HCT116 (cell line): ENCODE results near the gene HEATR3. TPM values are rescaled to one million over a fixed set of nuclear protein-coding genes. Genes with fewer than 3 reads are reported as not detected.

Experiments used
- ATAC-seq: fragments of 200-7000 bp; cut with Tn5 transposase; 2 replicates; pipeline ENCODE4 v1.9.1; 2020; ENCODE audit warnings: mild to moderate bottlenecking, moderate library complexity
- BruUV-seq: library from RNA; stranded (reverse); fragments of 400-500 nt; replicated peaks from 2 replicates; lab custom pipeline; 2021; lab: Mats Ljungman, UMichigan
- CTCF ChIA-PET: fragments of 300-600 bp; sonication (Branson Sonifier 250); formaldehyde crosslinking; loops from one replicate; lab custom pipeline; 2021; ENCODE audit warnings: antibody characterized with exemption; lab: Charles Lee
- POLR2A ChIA-PET: fragments of 300-600, 350-600 bp; sonication (Branson Sonifier 250); formaldehyde crosslinking; loops from one replicate; lab custom pipeline; 2021; ENCODE audit warnings: antibody characterized with exemption; lab: Charles Lee
- RAD21 ChIA-PET, 2 experiments: fragments of 300-600 bp; sonication (Branson Sonifier 250); formaldehyde crosslinking; loops; one replicate each; lab custom pipeline; 2023; ENCODE audit warnings: low total read pairs in 2 of 2; ENCODE audit not compliant: uncharacterized antibody in 2 of 2, unreplicated experiment in 2 of 2, low non-redundant PET in 1 of 2; lab: Charles Lee
- DNase-seq: peaks from one replicate; pipeline ENCODE4 v3.0.0-alpha.2; 2010; ENCODE audit warnings: low read depth, low spot score
- H2AFZ ChIP-seq: fragments of 200-600 bp; shearing (Covaris generic), sonication (generic); 2 replicates; pipeline ENCODE4 v1.6.1; 2017; ENCODE audit warnings: low read depth, mixed run types, mixed read lengths, antibody characterized with exemption, low read length; ENCODE audit not compliant: poor library complexity, severe bottlenecking
- H3K27ac ChIP-seq: 2 replicates; pipeline ENCODE4 v1.5.1; 2012; ENCODE audit warnings: low read depth, low read length
- H3K27me3 ChIP-seq: fragments of 200-600 bp; sonication (generic); 2 replicates; pipeline ENCODE4 v1.6.1; 2016; ENCODE audit warnings: mixed run types, low read length, mixed read lengths; ENCODE audit not compliant: insufficient read depth
- H3K36me3 ChIP-seq, 2 experiments: fragments of 200-500 bp in 1 of 2; fragments of 200-600 bp in 1 of 2; sonication (Bioruptor generic) in 1 of 2; sonication (generic) in 1 of 2; 2 replicates each; pipeline versions ENCODE4 v1.5.1 to v1.6.1; 2014 to 2016; ENCODE audit warnings: low read length in 2 of 2, inconsistent platforms in 1 of 2, mixed read lengths in 1 of 2, mixed run types in 1 of 2; ENCODE audit not compliant: insufficient read depth in 2 of 2, control insufficient read depth in 1 of 2
- H3K4me1 ChIP-seq, 2 experiments: fragments of 200-600 bp in 1 of 2; sonication (generic) in 1 of 2; 2 replicates each; pipeline versions ENCODE4 v1.5.1 to v1.6.1; 2012 to 2017; ENCODE audit warnings: low read length in 2 of 2, inconsistent platforms in 1 of 2, mild to moderate bottlenecking in 1 of 2, mixed read lengths in 1 of 2, mixed run types in 1 of 2, moderate library complexity in 1 of 2; ENCODE audit not compliant: insufficient read depth in 2 of 2, control insufficient read depth in 1 of 2
- H3K4me2 ChIP-seq: fragments of 200-600 bp; sonication (generic); 2 replicates; pipeline ENCODE4 v1.6.1; 2017; ENCODE audit warnings: mixed run types, low read length, mixed read lengths
- H3K4me3 ChIP-seq, 2 experiments: fragments of 200-600 bp in 1 of 2; sonication (generic) in 1 of 2; replicated peaks in 1 of 2; 2 replicates each; pipeline ENCODE4 v1.5.1; 2011 to 2016; ENCODE audit warnings: low read length in 2 of 2, control low read depth in 1 of 2, low read depth in 1 of 2, mild to moderate bottlenecking in 1 of 2, mixed read lengths in 1 of 2, mixed run types in 1 of 2
- H3K79me2 ChIP-seq: fragments of 200-600 bp; sonication (generic); 2 replicates; pipeline ENCODE4 v1.6.1; 2017; ENCODE audit warnings: mild to moderate bottlenecking, mixed run types, low read length, moderate library complexity, mixed read lengths; ENCODE audit not compliant: insufficient read depth
- H3K9ac ChIP-seq: fragments of 200-600 bp; sonication (generic); 2 replicates; pipeline ENCODE4 v1.6.1; 2016; ENCODE audit warnings: low read length, mixed read lengths
- H3K9me2 ChIP-seq: fragments of 200-600 bp; sonication (generic), shearing (Covaris generic); 2 replicates; pipeline ENCODE4 v1.6.1; 2017; ENCODE audit warnings: mixed run types, mild to moderate bottlenecking, moderate library complexity; ENCODE audit not compliant: insufficient read depth
- H3K9me3 ChIP-seq, 2 experiments: fragments of 200-500 bp in 1 of 2; fragments of 200-600 bp in 1 of 2; sonication (Bioruptor generic) in 1 of 2; sonication (generic) in 1 of 2; 2 replicates each; pipeline ENCODE4 v1.6.1; 2014 to 2017; ENCODE audit warnings: low read length in 2 of 2, mixed read lengths in 2 of 2, inconsistent platforms in 1 of 2, low read depth in 1 of 2, mild to moderate bottlenecking in 1 of 2, mixed run types in 1 of 2, moderate library complexity in 1 of 2; ENCODE audit not compliant: control insufficient read depth in 1 of 2, insufficient read depth in 1 of 2
- H4K20me1 ChIP-seq: fragments of 200-600 bp; sonication (generic), shearing (Covaris generic); 2 replicates; pipeline ENCODE4 v1.6.1; 2017; ENCODE audit warnings: mixed run types, mild to moderate bottlenecking, moderate library complexity; ENCODE audit not compliant: insufficient read depth
- CBX3 ChIP-seq: IDR thresholded peaks from 2 replicates; pipeline ENCODE4 v1.6.1; 2012; ENCODE audit warnings: low read depth
- CEBPB ChIP-seq: IDR thresholded peaks from 2 replicates; pipeline ENCODE4 v1.6.1; 2012; ENCODE audit warnings: low read depth
- CTCF ChIP-seq, 3 experiments: fragments of 200-600 bp in 1 of 3; sonication (generic) in 1 of 3; IDR thresholded peaks in 2 of 3; conservative IDR thresholded peaks in 1 of 3; 2 replicates each; pipeline ENCODE4 v1.5.1; 2012 to 2017; ENCODE audit warnings: low read depth in 2 of 3, low read length in 2 of 3, antibody characterized with exemption in 1 of 3, borderline replicate concordance in 1 of 3, control low read depth in 1 of 3, mild to moderate bottlenecking in 1 of 3, mixed read lengths in 1 of 3, mixed run types in 1 of 3, moderate library complexity in 1 of 3; ENCODE audit not compliant: insufficient read depth in 1 of 3
- EGR1 ChIP-seq: IDR thresholded peaks from 2 replicates; pipeline ENCODE4 v1.6.1; 2012; ENCODE audit warnings: low read depth
- ELF1 ChIP-seq: IDR thresholded peaks from 2 replicates; pipeline ENCODE4 v1.6.1; 2012; ENCODE audit warnings: low read depth, borderline replicate concordance
- EZH2phosphoT487 ChIP-seq: fragments of 200-600 bp; IDR thresholded peaks from 2 replicates; pipeline ENCODE4 v1.6.1; 2018; ENCODE audit warnings: antibody characterized with exemption, borderline replicate concordance
- FOSL1 ChIP-seq: IDR thresholded peaks from 2 replicates; pipeline ENCODE4 v1.6.1; 2012; ENCODE audit warnings: low read depth
- POLR2A ChIP-seq: IDR thresholded peaks from 2 replicates; pipeline ENCODE4 v1.7.0; 2011; ENCODE audit warnings: borderline replicate concordance; ENCODE audit not compliant: insufficient read depth, insufficient read length; ENCODE audit errors: extremely low read depth
- POLR2AphosphoS5 ChIP-seq: IDR thresholded peaks from 2 replicates; pipeline ENCODE4 v1.6.1; 2011; ENCODE audit warnings: mild to moderate bottlenecking, low read depth, low read length, moderate library complexity
- RAD21 ChIP-seq: IDR thresholded peaks from 2 replicates; pipeline ENCODE4 v1.6.1; 2012; ENCODE audit warnings: low read depth, mild to moderate bottlenecking
- SIN3A ChIP-seq: IDR thresholded peaks from 2 replicates; pipeline ENCODE4 v1.6.1; 2012; ENCODE audit warnings: low read depth
- SP1 ChIP-seq: IDR thresholded peaks from 2 replicates; pipeline ENCODE4 v1.6.1; 2012; ENCODE audit warnings: low read depth
- SRF ChIP-seq: IDR thresholded peaks from 2 replicates; pipeline ENCODE4 v1.6.1; 2012; ENCODE audit warnings: low read depth
- YY1 ChIP-seq: IDR thresholded peaks from 2 replicates; pipeline ENCODE4 v1.6.1; 2011; ENCODE audit warnings: low read length, low read depth, moderate library complexity, mild to moderate bottlenecking; ENCODE audit not compliant: insufficient replicate concordance; ENCODE audit errors: extremely low read depth
- ZFX ChIP-seq: fragments of 450-650 bp; IDR thresholded peaks from 2 replicates; pipeline ENCODE4 v1.6.1; 2017
- ZNF274 ChIP-seq: fragments of 200-500 bp; sonication (Bioruptor generic); IDR thresholded peaks from 2 replicates; pipeline ENCODE4 v1.6.1; 2014; ENCODE audit warnings: mild to moderate bottlenecking, low read depth, low read length, inconsistent platforms
- intact Hi-C: fragments of 100-400 bp; cut with micrococcal nuclease; formaldehyde crosslinking; loops from 2 replicates; pipeline ENCODE4 v1.10.0; 2022
- total RNA-seq: library from RNA; stranded (reverse); gene quantifications from one replicate; pipeline ENCODE4 v1.2.1, GENCODE V29; 2021; ENCODE audit not compliant: unreplicated experiment
- TF ChIP-seq, protein P1 (sequence below): IDR thresholded peaks from 2 replicates; pipeline ENCODE4 v1.6.1; 2012; ENCODE audit warnings: low read depth
- TF ChIP-seq, protein P2 (sequence below): IDR thresholded peaks from 2 replicates; pipeline ENCODE4 v1.6.1; 2012
- TF ChIP-seq, protein P3 (sequence below): IDR thresholded peaks from 2 replicates; pipeline ENCODE4 v1.6.1; 2012

HEATR3 gene
- total RNA-seq, 1 experiment from 2014 or later = 16.3 TPM

DNA sequence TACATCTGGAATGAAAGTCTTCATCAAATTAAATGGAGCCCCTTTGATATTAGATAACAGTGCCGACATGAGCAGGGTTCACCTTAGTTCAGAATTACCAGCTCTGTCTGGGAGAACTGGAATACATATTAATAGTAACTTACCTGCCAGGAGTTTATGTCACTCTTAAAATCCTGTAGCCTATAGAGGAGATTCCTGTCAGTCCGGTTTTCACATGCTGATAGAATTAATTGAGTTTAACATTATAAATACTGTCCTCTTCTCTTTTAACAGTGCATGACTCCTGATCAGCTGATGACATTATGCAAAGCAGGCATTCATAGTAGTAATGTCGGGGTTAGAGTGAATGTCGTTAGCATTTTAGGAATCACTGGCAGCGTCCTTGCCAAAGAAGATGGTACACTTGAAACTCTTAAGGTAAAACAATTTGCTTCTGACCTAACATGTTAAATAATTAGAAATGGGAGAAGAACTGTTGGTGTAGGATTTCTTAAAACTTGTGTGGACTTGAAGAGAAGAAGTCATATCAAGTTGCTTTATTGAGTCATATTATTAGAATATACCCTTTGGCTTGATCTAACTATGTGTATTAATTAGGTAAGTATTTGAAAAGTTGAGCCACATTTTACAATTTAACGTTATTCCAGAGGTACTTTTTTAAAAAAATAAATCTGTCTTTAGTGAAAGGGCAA lies 34.3 kb downstream of the HEATR3 start (continued):
- TF ChIP-seq, protein P1, sequence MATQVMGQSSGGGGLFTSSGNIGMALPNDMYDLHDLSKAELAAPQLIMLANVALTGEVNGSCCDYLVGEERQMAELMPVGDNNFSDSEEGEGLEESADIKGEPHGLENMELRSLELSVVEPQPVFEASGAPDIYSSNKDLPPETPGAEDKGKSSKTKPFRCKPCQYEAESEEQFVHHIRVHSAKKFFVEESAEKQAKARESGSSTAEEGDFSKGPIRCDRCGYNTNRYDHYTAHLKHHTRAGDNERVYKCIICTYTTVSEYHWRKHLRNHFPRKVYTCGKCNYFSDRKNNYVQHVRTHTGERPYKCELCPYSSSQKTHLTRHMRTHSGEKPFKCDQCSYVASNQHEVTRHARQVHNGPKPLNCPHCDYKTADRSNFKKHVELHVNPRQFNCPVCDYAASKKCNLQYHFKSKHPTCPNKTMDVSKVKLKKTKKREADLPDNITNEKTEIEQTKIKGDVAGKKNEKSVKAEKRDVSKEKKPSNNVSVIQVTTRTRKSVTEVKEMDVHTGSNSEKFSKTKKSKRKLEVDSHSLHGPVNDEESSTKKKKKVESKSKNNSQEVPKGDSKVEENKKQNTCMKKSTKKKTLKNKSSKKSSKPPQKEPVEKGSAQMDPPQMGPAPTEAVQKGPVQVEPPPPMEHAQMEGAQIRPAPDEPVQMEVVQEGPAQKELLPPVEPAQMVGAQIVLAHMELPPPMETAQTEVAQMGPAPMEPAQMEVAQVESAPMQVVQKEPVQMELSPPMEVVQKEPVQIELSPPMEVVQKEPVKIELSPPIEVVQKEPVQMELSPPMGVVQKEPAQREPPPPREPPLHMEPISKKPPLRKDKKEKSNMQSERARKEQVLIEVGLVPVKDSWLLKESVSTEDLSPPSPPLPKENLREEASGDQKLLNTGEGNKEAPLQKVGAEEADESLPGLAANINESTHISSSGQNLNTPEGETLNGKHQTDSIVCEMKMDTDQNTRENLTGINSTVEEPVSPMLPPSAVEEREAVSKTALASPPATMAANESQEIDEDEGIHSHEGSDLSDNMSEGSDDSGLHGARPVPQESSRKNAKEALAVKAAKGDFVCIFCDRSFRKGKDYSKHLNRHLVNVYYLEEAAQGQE = no peak
- TF ChIP-seq EGR1 (no peak), ELF1 (no peak), ZFX (no peak), RAD21 (no peak), SRF (no peak), CBX3 (no peak), ZNF274 (no peak)

DNA sequence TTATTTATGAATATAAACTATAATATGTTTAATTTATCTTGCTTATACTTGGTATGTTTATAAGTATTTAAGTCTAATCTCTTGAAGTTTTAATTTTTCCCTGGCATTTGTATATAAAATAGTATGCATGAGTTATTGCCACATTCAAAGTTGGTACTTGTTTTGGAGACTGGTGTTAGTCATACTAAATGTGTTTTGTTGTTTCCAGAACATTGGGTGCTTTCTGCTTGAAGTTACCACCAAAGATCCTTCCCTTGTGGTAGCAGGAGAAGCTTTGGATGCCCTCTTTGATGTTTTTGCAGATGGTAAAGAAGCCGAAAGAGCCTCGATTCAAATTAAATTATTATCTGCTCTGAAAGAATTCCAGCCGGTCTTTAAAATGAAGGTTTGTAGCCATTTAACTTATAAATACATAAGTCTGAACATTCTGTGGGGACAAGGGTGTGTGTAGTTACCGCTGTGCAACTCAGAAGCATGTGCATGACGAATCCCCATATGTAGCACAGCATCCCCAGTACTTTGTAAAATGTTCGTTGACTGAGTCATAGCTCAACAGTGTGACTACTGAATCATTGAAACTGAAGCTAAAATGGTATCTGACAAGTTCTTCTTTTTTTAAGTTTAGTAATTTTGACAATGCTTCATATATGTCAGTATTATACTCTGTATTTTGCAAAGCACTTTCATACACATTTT lies 36.4 kb downstream of the HEATR3 start:
- ATAC-seq = no peak
- POLR2A ChIA-PET = no interaction called here
- no peak for TF ChIP-seq SIN3A
- TF ChIP-seq SP1 = no peak
- TF ChIP-seq CEBPB = no peak
- TF ChIP-seq ZNF274 = no peak
- no peak for TF ChIP-seq FOSL1
- no peak for TF ChIP-seq POLR2AphosphoS5
- no peak for TF ChIP-seq YY1
- TF ChIP-seq, protein P2, sequence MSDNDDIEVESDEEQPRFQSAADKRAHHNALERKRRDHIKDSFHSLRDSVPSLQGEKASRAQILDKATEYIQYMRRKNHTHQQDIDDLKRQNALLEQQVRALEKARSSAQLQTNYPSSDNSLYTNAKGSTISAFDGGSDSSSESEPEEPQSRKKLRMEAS = no peak
- TF ChIP-seq, protein P3, sequence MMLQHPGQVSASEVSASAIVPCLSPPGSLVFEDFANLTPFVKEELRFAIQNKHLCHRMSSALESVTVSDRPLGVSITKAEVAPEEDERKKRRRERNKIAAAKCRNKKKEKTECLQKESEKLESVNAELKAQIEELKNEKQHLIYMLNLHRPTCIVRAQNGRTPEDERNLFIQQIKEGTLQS = no peak
- no peak for TF ChIP-seq EZH2phosphoT487
- no peak for TF ChIP-seq POLR2A
- TF ChIP-seq ZFX = no peak
- no peak for TF ChIP-seq CTCF (IDR thresholded peaks at IDR 0.05 in 2 of 3, conservative IDR thresholded peaks at IDR 0.05 in 1 of 3; ENCODE audit: borderline replicate concordance in 1 of 3, insufficient read depth in 1 of 3, low read depth in 2 of 3, low read length in 2 of 3)

More for the DNA sequence above, 36.4 kb downstream of the HEATR3 start:
- Histone ChIP-seq H3K27me3 (no peaks in the 10 kb centered on the region), H2AFZ (no peak overlapping the region), H3K79me2 (no peaks in the 10 kb centered on the region), H4K20me1 (no peaks in the 10 kb centered on the region), H3K36me3 (peaks cover 8 to 16% of the 10 kb centered on the region in 2 experiments; a peak in 3 of 4 replicates), H3K9ac (no peak overlapping the region), H3K4me3 (no peak overlapping the region), H3K4me1 (no peaks in the 10 kb centered on the region), H3K4me2 (no peak overlapping the region), H3K9me3 (no peaks in the 10 kb centered on the region), H3K9me2 (no peaks in the 10 kb centered on the region), H3K27ac (no peak overlapping the region)
- CTCF ChIA-PET = no interaction called here
- DNase-seq = no peak
- RAD21 ChIA-PET = no interaction called here
- BruUV-seq = no TSS peak
- intact Hi-C loops = no loop called here
